Measurements from ENCODE around the gene ATF7IP.
A peak's percentile ranks its signal among the peaks of the same experiment; 100 is the strongest.
"Not testable (repeated sequence)": the region's sequence is repeated elsewhere in the genome, so short reads cannot be mapped to it uniquely, and the experiment has no call there.

The ATF7IP gene, protein sequence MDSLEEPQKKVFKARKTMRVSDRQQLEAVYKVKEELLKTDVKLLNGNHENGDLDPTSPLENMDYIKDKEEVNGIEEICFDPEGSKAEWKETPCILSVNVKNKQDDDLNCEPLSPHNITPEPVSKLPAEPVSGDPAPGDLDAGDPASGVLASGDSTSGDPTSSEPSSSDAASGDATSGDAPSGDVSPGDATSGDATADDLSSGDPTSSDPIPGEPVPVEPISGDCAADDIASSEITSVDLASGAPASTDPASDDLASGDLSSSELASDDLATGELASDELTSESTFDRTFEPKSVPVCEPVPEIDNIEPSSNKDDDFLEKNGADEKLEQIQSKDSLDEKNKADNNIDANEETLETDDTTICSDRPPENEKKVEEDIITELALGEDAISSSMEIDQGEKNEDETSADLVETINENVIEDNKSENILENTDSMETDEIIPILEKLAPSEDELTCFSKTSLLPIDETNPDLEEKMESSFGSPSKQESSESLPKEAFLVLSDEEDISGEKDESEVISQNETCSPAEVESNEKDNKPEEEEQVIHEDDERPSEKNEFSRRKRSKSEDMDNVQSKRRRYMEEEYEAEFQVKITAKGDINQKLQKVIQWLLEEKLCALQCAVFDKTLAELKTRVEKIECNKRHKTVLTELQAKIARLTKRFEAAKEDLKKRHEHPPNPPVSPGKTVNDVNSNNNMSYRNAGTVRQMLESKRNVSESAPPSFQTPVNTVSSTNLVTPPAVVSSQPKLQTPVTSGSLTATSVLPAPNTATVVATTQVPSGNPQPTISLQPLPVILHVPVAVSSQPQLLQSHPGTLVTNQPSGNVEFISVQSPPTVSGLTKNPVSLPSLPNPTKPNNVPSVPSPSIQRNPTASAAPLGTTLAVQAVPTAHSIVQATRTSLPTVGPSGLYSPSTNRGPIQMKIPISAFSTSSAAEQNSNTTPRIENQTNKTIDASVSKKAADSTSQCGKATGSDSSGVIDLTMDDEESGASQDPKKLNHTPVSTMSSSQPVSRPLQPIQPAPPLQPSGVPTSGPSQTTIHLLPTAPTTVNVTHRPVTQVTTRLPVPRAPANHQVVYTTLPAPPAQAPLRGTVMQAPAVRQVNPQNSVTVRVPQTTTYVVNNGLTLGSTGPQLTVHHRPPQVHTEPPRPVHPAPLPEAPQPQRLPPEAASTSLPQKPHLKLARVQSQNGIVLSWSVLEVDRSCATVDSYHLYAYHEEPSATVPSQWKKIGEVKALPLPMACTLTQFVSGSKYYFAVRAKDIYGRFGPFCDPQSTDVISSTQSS

DNA sequence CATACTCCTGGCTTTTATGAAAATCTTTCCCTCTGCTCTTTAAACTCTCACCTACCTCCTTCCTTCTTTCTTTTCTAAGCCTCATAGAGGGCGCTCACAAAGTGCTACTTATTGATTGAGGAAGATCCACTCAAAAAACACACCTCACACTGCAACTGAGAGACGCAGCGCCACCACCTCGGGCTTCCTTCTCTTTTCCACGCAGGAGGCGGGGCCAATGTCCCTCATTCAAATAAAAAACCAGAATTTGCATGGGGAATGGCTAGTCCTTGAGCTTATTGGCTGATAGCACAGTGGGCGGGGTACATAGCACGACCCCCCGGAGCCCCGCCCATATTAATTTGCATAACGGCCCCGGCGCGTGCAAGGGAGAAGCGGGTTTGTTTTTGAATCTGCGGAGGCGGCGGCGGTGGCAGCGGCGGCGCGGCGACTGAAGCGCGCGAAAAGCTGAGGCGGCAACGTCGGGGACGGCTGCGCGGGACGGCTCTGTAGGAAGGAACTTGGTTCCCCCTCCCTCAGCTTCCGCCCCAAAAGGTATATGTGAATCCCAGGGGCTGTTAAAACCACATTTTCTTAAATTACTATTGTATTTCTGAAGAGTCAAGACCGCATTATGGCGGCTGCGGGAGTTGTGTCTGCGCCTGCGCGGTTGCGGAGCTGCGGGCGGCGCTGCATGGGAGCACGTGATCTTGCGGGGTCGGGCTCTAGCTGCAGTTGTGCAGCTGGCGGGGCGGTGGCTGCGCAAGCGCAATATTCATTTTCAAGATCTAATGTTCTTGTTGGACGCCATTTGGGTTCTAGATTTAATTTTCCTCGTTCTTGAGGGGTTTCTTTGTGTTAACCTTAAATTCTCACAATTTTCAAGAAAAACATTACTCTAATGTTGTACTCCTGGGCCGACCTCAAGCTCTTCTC lies at the start of gene ATF7IP:
ATF7IP (plus strand) TSS at position 389 of the 915 bp plus-strand sequence. CDS start 58,234 bp downstream, outside the sequence.
- peak; percentile 71 for DNase-seq

DNA sequence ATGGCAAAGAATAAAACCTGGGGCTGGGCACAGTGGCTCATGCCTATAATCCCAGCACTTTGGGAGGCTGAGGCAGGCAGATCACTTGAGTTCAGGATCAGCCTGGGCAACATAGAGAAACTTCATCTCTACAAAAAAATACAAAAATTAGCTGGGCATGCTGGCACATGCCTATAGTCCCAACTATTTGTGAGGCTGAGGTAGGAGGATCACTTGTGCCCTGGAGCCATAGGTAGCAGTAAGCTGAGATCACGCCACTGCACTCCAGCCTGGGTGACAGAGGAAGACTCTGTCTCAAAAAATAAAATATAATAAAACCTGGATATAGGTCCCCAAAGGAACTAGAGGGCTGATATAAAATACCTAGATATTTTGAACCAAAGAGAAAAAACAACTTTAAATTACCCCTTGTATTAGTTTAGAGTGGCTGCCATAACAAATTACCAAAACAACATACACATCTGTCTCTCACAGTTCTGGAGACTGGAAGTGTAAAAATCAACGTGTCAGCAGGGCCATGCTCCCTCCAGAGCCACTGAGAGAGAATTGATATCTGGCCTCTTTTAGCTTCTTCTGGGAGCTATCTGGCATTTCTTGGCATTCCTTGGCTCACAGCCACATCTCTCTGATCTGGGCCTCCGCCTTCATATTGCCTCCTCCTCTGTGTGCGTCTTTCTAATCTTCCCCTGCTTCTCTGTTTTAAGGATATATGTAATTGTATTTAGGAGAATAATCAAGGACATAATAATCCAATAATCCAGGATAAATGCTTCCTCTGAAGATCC lies 47.9 kb upstream of the ATF7IP start:
- no peak for DNase-seq

DNA sequence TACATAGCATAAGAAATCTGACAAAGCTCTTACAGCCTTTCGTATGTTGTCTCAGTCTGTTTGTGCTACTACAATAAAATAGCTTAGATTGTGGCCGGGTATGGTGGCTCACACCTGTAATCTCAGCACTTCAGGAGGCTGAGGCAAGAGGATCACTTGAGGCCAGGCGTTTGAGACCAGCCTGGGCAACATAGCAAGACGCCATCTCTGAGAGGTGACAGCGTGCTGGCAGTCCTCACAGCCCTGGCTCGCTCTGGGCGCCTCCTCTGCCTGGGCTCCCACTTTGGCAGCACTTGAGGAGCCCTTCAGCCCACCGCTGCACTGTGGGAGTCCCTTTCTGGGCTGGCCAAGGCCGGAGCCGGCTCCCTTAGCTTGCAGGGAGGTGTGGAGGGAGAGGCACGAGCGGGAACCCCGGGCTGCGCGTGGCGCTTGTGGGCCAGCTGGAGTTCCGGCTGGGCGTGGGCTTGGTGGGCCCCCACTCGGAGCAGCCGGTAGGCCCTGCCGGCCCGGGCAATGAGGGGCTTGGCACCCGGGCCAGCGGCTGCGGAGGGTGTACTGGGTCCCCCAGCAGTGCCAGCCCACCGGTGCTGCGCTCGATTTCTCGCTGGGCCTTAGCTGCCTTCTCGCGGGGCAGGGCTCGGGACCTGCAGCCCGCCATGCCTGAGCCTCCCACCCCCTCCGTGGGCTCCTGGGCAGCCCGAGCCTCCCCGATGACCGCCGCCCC lies 45.6 kb upstream of the ATF7IP start:
- DNase-seq, result not testable (repeated sequence)

DNA sequence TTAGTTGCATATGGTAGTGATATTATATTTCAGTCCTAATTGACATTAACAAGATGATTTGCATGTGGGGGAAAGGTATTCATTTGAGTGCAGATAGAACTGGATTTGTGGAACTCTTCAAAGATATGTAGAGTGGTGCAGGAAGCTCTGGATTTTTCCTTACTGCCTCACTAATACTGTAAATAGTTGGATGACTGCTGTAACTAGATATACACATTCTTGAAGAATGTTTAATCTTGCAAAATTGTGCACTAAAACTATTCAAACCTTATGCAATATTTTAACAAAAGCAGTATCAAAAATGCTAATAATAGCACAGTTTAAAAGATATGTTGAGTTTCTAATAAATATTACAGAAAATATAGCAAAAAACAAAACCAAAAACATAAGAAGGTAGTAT lies 43.1 kb upstream of the ATF7IP start:
- DNase-seq, result no peak

DNA sequence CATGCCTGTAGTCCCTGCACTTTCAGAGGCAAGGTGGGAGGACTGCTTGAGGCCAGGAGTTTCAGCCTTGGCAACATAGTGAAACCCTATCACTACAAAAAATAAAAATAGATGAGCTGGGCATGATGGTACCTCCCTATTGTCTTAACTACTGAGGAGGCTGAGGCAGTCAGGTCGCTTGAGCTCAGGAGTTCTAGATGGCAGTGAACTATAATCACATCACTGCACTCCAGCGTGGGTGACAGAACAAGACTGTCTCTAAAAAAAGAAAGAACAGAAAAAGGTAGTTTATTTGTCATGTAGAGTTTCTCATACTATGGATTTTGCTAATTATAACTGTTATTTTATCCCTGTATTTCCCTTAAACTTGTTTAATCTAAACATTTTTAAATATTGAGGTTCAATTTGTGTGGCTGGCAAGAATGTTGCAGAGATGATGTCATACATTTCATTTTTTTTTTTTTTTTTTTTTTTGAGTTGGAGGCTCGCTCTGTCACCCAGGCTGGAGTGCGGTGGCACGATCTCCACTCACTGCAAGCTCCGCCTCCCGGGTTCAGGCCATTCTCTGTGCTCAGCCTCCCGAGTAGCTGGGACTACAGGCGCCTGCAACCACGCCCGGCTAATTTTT lies 39.7 kb upstream of the ATF7IP start:
- no peak for DNase-seq

DNA sequence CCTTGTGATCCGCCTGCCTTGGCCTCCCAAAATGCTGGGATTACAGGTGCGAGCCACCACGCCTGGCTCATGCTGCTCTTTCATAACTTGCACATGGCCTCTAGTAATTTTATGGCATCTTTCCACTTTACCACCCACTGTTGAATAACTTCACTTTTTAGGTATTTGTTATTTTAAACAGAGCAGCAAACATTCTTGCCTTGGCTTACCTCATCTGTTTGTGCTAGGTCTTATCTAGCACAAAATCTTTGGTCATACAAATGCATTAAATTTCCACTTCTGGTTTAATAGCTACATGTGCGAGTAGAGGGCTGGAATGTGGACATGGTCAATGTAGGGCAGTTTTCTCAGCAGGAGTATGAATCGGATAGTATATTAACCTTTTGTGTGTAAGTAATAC lies 38.8 kb upstream of the ATF7IP start:
- DNase-seq, result no peak

DNA sequence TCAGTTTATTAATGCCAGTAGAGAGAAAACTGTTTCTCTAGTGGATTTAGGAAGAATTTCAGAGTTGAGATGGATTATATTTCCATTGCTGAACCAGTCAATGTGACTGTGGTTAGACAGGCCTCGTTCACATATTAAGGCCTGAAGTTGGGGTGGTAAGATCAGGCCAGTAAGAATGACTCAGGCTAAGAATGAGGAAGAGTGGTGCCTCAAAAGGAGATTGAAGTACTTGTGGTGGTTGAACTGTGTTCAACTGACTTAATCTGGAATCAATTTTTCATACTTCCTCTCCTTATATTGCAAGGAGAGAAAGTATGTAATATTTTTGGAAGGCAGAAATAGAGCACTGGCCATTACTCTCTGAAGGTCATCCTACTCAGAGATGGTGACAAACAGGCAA lies 37.8 kb upstream of the ATF7IP start:
- no peak for DNase-seq

DNA sequence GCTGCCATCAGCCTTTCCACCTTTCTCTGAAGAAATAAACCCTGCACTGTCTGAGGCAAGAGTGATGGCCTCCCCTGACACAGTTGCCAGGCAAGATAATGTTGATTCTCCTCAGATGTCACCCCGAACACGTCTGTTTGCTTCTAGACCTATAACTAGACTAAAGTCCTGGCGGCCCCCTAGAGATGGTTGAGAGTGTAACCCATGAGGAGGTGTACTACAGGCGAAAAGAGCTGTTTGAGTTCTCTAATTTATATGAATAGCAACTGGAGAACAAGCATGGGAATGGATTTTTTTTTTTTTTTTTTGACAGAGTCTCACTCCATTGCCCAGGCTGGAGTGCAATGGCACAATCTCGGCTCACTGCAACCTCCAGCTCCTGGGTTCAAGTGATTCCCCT lies 33.0 kb upstream of the ATF7IP start:
- no peak for DNase-seq

DNA sequence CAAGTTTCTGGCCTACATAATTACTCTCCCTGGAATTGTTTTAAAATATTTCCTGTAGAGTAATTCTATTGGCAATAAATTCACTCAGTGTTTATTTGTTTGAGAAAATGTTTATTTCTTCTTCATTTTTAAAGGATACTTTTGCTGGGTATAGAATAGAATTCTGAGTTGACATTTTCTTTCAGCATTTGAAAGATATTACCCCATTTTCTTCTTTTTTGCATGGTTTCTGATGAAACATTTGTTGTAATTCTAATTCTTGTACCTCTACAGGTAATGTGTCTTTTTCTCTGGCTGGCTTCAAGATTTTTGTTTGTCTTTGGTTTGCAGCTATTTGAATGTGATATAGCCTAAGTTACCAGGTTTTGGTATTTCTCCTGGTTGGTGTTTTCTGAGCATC lies 25.1 kb upstream of the ATF7IP start:
- DNase-seq, result no peak

DNA sequence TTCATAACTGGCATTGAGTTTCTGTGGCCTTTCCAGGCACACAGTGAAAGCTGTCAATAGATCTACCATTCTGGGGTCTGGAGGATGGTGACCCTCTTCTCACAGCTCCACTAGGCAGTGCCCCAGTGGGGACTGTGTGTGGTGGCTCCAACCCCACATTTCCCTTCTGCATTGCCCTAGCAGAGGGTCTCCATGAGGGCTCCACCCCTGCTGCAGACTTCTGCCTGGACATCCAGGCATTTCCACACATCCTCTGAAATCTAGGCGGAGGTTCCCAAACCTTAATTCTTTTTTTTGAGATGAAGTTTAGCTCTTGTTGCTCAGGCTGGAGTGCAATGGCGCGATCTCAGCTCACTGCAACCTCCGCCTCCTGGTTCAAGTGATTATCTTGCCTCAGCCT lies 14.0 kb upstream of the ATF7IP start:
- DNase-seq, result not testable (repeated sequence)

DNA sequence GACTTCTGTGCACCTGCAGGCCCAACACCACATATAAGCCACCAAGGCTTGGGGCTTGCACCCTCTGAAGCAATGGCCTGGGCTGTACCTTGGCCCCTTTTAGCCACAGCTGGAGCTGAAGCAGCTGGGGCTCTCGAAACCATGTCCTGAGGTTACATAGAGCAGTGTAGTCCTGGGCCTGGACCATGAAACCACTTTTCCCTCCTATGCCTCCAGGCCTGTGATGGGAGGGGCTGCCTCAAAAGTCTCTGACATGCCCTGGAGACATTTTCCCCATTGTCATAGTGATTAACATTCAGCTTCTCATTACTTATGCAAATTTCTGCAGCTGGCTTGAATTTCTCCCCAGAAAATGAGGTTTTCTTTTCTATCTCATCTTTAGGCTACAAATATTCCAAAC lies 13.4 kb upstream of the ATF7IP start:
- DNase-seq, result not testable (repeated sequence)

DNA sequence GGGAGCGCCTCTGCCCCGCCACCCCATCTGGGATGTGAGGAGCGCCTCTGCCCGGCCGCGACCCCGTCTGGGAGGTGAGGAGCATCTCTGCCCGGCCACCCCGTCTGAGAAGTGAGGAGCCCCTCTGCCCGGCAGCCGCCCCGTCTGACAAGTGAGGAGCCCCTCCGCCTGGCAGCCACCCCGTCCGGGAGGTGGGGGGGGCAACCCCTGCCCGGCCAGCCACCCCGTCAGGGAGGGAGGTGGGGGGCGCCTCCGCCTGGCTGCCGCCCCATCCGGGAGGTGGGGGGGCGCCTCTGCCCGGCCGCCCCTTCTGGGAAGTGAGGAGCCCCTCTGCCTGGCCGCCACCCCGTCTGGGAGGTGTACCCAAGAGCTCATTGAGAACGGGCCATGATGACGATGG lies 10.8 kb upstream of the ATF7IP start:
- DNase-seq, result not testable (repeated sequence)

DNA sequence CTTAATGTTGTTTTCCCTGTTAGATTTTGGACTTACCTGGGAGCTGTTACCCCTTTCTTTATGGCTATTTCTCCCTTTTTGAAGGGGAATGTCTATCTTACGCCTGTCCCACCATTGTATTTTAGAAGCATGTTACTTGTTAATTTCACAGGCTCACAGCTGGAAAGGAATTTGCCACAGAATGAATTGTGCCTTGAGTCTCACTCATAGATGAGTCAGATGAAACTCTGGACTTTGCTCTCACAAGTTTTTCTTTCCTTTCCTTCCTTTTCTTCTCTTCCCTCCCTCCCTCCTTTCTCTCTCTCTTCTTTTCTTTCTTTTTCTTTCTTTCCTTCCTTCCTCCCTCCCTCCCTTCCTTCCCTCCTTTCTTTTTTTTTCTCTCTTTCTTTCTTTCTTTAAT lies 9.3 kb upstream of the ATF7IP start:
- DNase-seq, result no peak

DNA sequence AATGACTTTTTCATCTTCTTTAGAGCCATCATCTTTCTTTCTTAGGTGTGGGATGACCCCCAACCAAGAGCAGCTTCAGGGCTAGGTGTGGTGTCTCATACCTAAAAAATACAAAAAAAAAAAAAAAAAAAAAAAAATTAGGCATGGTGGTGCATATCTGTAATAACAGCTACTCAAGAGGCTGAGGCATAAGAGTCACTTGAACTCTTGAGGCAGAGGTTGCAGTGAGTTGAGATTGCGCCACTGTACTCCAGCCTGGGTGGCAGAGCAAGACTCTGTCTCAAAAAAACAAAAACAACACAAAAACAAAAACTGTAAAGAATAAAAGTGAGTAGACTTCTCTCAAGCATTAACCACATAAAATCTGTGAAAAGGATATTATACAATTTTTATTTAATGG lies 8.0 kb upstream of the ATF7IP start:
- DNase-seq, result no peak

DNA sequence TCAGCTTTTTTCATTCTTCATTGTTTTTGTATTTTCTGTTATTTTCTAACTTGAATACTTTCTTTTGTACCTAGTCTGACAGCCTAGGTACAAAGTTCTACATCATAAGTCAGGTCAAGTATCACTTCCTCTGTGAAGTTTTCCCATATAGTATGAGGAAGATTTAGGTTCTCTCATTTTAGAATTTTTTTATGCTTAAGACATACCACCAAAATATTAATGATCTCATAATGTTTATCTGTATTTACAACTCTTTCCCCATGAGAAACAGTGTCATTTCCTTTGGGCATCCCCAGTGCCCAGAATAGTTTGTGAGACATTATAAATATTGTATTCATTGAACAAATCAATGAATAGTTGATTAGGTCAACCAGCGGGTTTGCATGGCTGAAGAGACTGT lies 3.1 kb upstream of the ATF7IP start:
- no peak for DNase-seq

DNA sequence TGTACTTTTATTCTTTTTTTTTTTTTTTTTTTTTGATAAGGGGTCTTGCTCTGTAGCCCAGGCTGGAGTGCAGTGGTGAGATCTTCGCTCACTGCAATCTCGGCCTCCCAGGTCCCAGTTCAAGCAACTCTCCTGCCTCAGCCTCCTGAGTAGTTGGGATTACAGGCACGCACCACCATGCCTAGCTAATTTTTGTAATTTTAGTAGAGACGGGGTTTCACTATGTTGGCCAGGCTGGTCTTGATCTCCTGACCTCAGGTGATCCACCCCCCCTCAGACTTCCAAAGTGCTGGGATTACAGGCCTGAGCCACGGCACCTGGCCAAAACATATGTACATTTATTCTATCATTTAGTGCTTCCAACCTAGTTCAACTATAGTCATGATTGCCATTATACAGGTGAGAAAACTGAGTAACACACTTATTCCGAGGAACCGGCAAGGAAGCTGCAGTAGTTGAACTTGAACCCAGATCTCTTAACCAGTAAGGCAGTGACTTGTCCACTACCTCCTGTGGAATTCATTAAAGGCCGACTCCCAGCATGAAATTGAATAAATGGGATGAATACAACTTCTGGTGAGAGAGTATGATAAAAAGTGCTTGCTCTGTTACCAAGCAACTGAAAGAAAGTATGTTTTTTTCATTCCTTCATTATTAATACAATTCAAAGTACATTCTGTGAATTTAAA lies 755 bp upstream of the ATF7IP start:
- no peak for DNase-seq

DNA sequence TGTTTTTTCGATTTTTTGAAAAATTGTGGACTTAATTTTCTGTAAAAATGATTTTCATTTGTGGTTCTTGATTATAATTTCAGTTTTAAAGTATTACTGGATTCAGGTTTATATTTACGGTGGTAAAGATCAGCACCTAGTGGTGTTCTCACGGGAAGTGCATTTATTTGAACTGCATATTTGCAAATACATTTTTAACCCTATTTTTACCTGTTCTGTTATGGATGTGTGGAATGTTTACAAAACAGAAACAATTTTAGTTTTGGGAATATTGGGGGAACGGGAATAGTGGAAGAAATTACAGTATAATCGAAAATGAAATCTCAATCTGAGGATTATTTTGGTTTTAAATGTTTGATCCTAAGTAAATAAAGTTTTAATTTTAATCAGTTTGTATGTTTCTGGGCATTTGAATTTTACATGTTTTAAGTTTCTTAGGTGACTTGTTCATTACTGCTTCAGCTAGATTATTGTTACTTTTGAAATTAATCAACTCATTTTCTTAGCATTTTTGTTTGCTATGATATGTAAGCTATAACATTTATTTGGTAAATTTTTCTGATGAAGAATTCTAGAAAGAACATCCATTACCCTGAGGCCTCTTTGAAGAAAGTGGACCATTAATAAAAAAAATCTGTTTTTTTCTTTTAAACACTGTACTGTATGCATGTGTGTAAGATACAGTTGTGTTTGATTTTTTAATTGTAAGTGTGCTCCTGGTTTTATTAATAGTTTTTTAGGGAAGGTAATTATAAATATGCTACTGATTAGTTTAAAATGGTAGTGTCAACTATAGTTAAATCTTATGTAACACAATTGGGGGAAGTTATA lies 942 bp downstream of the ATF7IP start:
- DNase-seq, result no peak

DNA sequence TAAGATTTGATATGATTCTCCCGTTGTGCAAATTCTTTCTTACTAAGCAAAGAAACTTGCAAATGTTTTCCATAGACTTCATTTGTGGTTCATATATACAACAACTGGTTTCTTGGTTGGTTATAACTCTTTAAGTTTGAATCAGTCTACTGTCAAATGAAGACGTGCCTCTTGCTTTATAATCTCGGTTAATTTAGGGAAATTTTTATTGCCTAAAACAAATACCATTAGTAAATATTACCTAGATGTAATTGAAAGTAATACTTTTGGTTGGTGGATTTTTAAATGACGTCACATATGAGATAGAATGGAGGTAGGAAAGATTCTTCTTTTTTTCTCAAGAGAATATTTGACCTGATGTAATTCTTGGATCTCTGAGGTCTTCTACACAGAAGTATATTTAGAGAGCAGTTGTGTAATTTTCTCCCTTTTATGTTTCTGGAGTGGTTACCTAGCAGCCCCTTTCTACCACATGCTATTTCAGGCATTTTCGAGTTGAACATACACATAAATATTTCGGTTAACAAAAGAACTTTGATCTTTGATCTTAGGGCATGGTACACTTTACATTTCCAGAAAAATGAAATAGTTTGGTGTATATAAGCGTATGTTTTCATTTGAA lies 1.7 kb downstream of the ATF7IP start:
- no peak for DNase-seq

Measured in NCI-H187 treated with DMSO at 0.1 percent for 48 hours (cell line).